HG02642 (cell line): ENCODE results near the gene EXTL2.
A peak's percentile ranks its signal among the peaks of the same experiment; 100 is the strongest.
"Not testable (repeated sequence)": the region's sequence is repeated elsewhere in the genome, so short reads cannot be mapped to it uniquely, and the experiment has no call there.

Source experiments
- ATAC-seq: cut with Tn5 transposase; IDR thresholded peaks from one replicate; pipeline ENCODE4 v1.9.1; 2021; ENCODE audit warnings: mild to moderate bottlenecking; ENCODE audit not compliant: unreplicated experiment, poor library complexity

EXTL2 gene

DNA sequence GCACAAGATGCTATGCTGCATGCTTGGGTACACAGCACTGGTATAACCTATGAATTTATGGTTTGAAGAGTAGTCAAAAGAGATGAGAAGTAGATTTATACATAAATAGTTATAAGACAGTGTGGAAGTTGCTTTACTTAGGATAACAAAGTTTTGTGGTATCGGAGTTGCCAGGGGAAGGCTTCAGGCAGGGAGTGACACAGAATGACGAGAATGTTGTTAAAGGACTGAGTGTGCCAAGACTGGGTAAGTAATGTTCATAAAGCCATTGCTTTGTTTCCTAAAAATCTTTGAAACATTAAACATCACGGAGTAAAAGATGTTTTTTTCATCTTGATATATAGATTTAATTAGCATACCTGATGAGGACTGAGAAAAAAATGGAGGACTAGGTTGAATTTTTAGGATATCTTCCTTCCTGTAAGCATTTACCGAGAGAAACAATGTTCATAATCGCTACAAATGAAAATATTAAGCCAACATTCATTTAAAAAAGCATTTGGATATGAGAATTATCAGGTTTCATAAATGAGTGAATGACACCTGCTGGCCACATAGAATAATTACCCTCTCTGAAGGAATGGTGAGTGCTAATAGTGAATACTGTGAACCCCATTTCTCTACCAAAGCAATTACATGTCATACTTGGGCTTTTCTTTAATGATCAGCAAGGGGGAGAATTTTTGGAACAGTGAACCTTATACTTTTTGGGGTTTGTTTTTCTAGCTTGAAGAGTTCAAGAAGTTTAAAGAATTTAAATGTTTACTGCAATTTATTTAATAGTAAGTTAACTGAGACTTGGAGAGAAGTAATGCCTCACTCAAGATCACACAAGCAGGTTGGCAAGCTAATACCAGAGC is 28.4 kb downstream of the EXTL2 start:
- peak; percentile 55 for ATAC-seq

- ATAC-seq: no peak
These were observed 32.1 kb downstream of the EXTL2 start for GRCh38 chr1:100862591-100862990.

DNA sequence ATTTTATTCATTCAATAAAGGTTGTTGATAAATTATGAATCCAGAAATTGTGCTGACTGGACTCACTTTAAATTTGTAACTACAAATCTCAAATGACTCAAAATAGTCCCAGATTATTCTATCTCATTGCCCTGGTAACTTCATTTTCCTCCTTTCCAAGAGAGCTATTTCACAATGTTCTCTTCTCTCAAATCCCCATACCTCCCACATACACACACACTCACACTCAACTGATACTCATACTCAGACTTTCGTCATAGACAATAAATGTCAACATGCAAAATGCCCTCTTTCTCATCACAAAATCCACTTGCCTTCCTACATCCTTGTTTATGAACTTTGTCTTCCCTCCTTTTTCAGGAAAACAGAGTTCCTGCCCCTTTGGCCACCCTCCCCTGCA is 33.3 kb downstream of the EXTL2 start:
- ATAC-seq: no peak

- ATAC-seq: no peak
These were observed 34.1 kb downstream of the EXTL2 start for GRCh38 chr1:100860397-100860991.

- ATAC-seq: not testable (repeated sequence)
These were observed 39.5 kb downstream of the EXTL2 start for GRCh38 chr1:100855116-100855515.

DNA sequence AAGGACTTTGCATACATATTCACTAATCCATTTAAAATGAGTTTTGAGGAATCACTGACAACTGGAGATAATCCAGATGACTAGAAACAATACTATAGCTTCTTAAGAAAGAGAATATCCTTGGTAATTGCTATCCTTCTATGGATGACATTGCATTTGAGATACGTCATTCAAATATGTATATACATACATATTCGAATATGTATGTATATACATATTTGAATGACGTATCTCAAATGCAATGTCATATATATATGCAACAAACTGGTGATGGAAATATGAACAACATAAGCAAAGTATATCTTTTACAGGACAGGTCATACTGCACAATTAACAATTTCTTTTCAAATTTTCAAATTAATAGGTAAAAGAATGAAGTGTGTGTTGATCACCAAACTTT is 41.7 kb downstream of the EXTL2 start:
- no peak for ATAC-seq

GRCh38 chr1:100851726-100852125 is 42.9 kb downstream of the EXTL2 start:
- no peak for ATAC-seq

DNA sequence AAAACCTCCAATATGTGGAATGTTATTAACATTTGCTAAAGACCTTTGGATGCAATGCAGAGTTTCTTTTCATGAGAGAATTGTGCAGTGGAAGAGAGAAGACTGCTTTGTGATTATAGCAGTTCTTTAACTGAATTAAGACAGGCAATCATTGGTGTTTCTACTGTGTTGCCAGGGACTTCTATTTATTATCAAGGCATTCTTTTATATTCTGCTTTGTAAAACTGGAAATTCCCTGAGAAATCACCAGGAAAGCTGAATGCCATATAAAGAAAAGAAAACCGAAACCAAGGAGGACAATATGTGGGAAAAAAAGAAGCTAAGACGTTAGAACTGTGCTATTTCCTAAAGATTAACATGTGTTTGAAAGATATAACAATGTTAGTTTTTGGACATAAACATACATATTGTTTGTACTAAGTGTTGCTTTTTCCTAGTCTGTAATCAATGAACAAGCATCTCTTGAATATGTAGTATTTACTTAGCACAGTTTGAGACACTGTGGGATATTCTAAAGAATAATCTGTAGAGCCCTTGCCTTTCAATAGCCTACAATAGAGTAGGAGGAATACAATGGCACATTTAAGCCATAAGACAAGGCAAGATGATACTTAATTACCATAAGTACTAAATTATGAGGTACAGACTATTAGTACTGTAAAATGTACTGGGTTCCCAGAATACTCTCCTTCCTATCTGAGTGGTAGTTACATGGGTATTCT is 47.1 kb downstream of the EXTL2 start:
- no peak for ATAC-seq

DNA sequence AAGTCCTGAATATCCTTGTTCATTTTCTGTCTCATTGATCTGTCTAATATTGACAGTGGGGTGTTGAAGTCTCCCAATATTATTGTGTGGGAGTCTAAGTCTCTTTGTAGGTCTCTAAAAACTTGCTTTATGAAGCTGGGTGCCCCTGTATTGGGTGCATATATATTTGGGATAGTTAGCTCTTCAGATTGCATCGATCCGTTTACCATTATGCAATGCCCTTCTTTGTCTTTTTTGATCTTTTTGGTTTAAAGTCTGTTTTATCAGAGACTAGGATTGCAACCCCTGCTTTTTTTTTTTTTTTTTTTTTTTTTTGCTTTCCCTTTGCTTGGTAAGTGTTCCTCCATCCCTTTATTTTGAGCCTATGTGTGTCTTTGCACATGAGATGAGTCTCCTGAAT is 51.5 kb downstream of the EXTL2 start:
- ATAC-seq: not testable (repeated sequence)

- ATAC-seq: no peak
These were observed 58.5 kb downstream of the EXTL2 start for GRCh38 chr1:100835866-100836842.

DNA sequence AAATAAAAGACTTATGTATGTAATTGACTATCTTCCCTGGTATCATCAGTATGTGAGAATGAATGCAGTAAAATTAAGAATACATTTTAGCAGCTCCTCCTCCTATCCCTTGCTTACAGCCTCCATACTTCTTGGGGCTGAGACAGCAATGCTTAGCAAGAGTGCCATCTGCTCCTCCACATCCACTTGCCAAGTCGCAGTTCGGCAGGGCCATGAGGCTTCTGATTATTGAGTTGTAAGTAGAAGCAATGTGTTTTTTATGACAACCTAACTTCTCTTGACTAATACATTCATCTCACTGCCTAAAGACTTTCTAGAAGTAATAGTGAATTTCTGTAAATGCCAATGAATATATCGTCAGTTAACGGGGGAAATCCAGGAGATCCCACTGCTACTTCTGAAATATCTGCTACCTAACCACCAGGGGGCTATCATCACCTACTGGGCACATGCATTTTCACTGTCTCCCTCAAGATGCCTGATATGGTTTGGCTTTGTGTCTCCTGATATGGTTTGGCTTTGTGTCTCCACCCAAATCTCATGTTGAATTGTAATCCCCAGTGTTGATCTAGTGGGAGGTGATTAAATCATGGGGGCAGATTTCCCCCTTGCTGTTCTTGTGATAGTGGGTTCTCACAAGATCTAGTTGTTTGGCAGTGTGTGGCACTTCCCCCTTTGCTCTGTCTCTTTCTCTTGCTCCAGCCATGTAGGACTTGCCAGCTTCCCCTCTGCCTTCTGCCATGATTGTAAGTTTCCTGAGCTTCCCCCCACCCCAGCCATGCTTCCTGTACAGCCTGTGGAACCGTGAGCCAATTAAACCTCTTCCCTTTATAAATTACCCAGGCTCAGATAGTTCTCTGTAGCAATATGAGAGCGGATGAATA is 59.6 kb downstream of the EXTL2 start:
- ATAC-seq: peak; percentile 66

- ATAC-seq: no peak
These were observed 61.8 kb downstream of the EXTL2 start for GRCh38 chr1:100832694-100833428.

- ATAC-seq: not testable (repeated sequence)
These were observed 69.0 kb downstream of the EXTL2 start for GRCh38 chr1:100825666-100826065.
